HS-5 (cell line): ENCODE results near the gene STARD8.

Experiments used
- DNase-seq: peaks from one replicate; pipeline ENCODE4 v3.0.0-alpha.2; 2012; ENCODE audit warnings: low read depth

The STARD8 gene

GRCh38 chrX:68690936-68691501 is 43.6 kb downstream of the STARD8 start:
- DNase-seq = no peak

DNA sequence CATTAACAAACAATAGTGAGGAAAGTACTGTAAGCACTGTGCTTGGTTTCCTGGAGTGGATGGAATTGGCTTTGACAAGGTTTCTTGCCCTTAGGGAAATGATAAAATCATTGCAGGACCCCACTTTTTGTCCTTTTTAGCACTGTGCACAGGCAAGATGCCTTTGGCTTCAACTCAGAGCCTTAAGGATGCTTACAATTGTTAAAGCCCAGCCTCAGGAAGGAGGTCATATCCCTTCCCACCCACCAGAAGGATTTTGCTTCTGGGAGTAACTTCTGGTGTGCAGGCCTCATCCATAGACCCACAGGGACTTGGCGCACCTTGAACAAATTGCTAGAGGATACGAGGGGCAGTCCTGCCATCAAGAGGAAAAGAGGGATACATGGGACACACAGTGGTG is 44.5 kb downstream of the STARD8 start:
- DNase-seq = no peak

- DNase-seq = no peak
These were observed 45.2 kb downstream of the STARD8 start for GRCh38 chrX:68692651-68693050.

- no peak for DNase-seq
These were observed 46.3 kb downstream of the STARD8 start for GRCh38 chrX:68693481-68694434.

DNA sequence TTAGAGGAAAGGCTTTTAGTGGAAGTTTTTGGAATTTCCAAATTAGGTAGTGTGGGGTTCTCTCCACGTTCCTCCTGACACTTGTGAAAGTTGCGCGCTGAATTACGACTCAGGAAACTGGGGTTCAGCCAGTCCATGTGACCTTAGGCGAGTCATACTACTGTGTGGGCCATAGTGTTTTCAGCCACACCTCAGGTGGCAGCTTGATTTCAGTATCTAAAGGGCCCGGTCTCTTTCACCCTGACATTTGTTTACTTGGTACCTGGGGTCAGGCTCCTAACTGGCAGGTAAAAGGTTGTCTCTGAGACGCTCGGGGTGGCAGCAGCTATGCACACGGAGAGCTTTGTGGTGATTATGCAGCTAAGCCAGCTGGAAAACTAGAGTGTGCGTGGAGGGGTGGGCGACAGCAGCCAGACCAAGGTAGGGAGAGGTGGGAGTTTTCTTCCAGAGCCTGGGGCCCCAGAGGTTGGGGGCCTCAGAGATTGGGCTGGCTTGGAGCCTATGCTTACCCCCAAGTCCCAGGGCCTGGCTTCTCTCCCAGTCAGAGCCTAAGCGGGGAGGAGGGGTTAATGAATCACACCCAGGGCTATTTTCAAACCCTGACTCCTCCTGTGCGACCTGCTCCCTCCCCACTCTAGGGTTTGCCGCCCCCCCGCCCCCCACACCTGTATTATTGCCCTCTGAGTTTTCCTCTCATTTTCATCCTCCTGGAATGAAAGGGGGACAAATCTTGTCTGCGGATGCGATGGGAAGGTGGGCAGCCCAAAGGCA is 47.2 kb downstream of the STARD8 start:
- DNase-seq = no peak

DNA sequence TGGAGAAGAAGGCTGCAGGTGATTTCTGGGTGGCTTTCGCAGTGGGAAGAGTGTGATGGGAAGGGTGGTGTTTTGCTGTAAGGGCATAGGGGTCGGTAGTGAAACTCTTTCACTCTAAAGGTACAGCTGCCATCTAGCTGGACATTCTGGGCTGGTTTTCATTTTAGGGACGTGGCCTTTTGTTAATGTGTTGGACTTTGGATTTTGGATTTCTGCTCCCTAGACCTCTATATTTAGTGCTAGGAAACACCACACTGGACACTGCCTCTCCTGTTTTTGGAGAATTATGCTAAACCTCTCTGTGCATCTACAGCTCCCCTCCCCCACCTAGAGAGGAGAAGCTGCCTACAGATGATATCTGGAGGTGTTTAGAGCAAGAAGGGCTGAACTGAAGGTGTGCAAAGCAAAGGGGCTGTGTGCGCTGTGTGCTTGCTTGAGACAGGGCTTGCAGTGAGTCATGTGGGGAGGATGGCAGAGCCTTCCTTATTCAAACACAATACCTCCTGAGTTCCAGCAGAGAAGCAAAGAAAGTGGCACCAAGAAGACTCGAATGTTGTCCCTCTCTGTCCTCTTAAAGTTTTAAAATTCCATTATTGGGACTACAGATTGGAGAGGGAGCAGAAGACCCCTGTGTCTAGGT is 47.9 kb downstream of the STARD8 start:
- no peak for DNase-seq

DNA sequence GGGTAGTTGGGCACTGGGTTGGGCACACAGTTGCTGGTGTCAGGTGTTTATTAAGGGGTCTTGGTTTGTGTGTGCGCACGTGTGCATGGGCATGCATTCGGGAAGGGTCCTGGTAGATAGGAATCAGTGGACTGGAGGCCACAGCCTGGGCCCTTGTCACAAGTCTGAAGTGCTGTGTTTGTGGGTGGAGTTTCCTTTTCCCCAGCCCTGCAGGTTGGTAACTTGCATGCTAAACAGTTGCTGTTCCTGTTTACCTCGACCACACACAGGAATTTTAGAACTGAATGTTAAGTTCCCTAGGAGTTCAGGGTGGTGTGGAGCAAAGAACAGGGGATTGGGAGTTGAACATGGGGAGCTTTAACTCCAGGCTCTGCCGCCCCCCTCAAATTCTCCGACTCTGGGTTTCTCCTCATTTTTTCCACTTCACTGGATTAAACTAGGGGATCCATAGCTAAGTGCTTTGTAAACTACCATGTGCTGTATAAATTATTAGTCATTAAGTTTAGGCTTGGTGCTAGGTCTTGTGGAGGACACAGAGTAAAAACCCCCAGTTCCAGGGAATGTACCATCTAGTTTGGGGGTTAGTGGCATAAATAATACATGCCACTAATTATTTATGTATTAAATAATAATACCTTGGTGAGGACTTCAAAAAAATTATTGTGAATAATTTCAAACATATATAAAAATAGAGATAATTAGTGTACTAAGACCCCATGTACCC is 49.0 kb downstream of the STARD8 start:
- DNase-seq = no peak

- no peak for DNase-seq
These were observed 49.6 kb downstream of the STARD8 start for GRCh38 chrX:68697036-68697435.

DNA sequence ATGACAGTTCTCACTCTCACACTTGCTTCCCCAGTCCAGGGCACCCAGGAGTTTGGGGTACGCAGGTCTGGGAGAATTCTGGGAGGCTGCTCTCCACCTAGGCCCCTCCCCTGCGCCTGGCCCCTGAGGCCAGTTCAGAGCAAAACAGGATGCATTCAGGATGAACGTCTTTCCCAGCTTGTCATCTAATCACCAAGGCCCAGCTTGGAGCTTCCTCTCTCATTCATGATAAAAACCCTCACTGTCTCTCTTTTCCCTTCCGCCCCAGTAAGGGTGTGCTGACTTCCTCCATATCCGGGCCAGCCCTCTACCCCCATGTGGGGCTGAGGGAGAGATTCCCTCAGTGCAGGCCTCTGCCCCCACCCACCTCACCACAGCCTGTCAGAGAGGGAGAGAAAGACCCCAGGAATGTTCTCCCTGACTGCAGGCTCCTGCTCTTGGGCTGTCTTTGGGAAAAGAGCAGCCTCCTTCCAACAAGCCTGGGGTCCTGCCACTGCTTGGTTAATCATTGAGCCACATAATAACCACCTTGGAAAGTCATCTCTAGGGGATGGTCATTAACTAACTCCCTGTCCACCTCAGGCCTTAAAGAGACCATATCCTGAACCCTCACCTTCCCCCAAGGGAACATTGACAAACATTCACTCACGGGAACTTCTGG is 50.1 kb downstream of the STARD8 start:
- no peak for DNase-seq

- DNase-seq = no peak
These were observed 51.5 kb downstream of the STARD8 start for GRCh38 chrX:68698942-68699341.

DNA sequence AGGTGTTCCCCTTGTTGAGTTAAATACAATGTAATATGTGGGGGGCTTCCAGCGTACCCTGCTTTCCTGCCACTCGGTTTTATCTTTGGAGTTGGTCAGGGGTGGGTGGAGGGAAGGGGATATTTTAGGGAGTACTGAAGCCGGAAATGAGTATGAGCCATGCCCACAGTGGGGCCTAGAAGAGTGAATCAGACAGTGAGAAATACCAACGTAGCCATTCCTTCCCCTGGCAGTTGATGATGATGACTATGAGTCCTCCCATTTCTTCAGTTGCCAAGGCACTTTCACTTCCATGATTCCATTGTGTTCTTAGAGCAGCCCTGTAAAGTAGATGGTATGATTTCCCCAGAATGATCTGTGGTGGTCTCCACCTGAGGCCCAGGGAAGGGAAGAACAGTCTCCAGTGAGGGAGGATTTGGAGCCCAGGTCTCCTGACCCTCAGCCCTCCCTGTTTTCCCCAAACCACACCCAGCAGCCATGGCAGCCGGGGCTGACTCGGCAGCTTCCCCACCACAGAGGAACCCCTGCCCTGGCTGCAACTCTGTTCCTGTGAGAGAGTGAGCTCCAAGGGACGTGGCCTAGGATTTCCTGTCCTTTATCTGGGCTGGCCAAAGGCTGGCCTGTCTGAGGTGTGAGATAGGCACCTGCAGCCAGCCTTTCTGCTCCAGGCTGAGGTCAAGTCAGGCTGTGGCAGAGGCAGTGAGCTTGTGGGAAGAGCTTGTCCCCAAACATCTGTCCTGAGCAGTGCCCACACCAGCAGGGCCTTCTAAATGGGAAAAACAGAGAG is 52.7 kb downstream of the STARD8 start:
- DNase-seq = peak; percentile 50

GRCh38 chrX:68703369-68703768 is 55.9 kb downstream of the STARD8 start:
- DNase-seq = no peak

DNA sequence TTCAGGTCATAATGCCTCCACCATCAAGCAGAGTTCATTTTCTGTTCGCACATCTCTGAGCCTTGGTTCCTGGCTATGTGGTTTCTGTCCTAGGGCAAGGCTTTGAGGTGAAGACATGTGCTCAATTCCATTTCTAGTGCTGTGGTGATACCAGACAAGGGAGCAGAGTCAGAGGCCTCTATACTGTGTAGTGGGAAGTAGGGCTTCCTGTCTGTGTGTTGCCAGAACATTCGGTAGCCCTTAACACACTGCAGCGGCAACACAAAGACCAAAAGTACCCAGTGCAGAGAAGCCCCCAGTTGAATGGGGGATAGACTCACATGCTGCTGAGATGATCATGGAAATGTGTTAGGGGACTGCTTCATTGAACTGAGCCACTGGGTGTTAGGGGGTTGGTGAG is 56.4 kb downstream of the STARD8 start:
- DNase-seq = no peak

DNA sequence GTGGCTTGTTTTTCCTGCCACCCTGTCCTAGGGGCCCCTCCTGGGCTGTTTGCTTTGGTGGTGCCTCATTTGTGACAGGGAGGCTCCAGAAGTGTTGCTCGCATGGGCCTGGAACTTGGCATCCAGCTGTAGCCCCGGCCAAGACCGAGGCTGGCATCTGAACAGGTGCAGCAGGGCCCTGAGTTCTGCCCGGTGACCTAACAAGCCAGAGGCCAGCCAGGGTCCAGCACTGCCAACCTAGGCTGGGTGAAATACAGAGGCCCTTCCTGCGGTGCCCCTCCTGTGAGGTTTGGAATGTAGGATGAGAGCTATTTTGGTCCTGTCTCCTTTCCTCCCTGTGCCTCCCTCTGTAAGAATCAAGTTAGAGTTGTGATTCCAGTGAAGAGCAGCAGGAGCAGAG is 58.5 kb downstream of the STARD8 start:
- no peak for DNase-seq

DNA sequence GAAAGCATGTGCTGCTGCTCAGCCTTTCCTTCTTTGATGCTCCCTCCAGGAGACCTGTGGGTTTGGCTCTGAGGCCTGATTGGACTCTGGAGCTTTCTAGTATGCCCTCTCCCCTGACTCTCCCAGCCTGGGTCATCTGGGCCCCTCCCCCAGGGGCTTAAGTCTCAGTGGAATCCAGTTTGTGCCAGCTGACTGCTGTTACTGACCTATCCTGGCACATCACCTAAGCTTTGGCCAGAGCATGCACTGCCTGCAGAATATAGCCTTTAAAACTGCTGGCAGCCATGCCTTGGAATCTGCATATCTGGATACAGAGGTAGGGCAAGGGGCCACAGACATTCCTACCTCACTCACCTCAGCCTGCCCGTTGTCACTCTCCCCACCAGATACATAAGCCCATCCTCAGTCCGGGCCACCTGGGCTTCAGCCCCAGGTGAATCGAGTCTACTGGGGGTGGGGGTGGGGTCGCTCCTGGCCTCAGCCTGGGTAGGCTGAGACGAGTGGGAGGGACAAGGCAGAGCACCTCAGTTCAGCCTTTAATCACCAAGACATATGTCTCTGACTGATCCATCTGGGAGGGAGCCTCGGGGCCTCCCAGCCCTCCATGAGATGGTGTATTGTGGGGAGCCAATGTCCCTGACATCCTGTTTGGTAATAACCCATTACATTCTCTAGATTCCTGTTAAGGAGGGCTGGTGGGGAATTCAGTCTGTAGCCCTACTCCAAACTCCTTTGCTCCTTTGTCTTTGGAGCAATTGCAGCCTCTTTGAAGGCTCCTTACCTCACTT is 61.2 kb downstream of the STARD8 start:
- no peak for DNase-seq

DNA sequence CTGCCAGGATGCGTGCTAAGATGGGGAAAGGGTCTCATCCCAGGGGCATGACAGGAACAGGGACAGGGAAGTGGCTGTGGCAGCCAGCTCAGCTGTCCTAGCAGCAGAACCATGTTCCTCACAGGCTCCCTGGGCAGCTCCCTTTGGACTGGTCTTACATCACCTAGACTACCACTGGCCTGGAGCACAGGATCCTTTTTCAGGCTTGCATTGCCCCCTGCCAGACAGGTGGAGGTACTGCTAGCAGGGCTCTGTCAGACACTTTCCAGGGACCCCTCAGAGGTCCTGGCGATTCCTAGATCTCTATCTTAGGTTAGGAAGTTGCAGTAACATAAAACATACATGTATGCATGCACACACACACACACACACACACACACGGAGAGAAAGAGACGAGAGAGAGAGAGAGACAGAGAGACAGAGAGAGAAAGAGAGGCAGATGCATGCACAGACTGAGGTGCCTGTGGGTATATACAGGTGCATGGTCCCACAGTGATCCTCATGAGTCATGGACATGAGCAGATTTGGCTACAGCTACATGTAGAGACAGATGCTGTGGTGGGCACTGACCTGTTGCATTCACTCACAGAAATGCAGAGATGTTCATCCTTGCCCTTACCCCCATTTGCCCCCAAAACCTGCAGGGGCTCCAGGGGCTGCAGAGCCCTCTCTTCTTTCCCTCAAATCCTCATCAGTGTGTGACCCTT is 63.6 kb downstream of the STARD8 start:
- DNase-seq = no peak

GRCh38 chrX:68711845-68712244 is 64.4 kb downstream of the STARD8 start:
- DNase-seq = no peak

- DNase-seq = no peak
These were observed 67.4 kb downstream of the STARD8 start for GRCh38 chrX:68714856-68715255.

DNA sequence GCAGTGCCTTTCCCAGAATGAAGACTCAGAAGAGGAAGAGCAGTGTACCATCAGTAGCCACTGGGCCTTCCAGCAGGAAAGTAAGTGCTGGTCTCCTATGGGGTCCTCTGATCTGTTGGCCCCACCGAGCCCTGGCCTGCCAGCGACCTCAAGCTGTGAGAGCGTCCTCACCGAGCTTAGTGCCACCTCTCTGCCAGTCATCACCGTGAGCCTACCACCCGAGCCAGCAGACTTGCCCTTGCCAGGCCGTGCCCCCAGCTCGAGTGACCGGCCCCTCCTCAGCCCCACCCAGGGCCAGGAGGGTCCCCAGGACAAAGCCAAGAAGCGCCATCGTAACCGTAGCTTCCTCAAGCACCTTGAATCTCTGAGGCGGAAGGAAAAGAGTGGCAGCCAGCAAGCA is 69.7 kb downstream of the STARD8 start:
- no peak for DNase-seq
